GM18873 (cell line): ENCODE measurements around the gene KIF5C.
A peak's percentile ranks its signal among the peaks of the same experiment; 100 is the strongest.
"Not testable (repeated sequence)": the region's sequence is repeated elsewhere in the genome, so short reads cannot be mapped to it uniquely, and the experiment has no call there.

Experiments
- ATAC-seq: cut with Tn5 transposase; IDR thresholded peaks from one replicate; pipeline ENCODE4 v1.9.1; 2021; ENCODE audit warnings: mild to moderate bottlenecking, moderate library complexity, moderate number of reproducible peaks; ENCODE audit not compliant: unreplicated experiment, low FRiP score

KIF5C gene

DNA sequence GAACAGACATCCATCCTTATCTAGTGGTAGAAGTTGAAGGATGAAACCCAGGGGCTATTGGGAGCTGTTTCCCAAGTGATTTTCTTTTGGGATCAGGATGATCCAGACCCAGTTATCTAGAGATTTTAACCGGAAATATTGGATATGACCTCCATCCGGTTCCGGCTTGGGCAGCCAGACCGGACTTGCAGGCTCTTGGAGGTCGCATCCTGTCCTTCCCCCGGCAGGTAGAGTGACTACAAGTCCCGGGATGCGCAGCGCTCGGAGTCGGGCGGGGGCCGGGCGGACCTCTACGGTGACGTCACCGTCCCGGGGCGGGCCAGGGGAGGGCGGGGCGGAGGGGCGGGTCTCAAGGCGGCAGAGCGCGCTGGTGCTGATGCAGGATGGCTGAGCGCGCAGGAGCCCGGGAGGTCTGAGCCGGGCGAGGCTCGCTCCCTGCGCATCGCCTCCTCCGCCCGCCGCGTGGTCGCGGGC lies at the start of gene KIF5C:
Gene KIF5C, plus strand, starts transcription at position 360 of the 474 bp plus-strand sequence. CDS start 391 bp downstream, outside the sequence.
- peak; percentile 87 for ATAC-seq

GRCh38 chr2:148826791-148827190 lies 48.2 kb upstream of the KIF5C start:
- no peak for ATAC-seq

DNA sequence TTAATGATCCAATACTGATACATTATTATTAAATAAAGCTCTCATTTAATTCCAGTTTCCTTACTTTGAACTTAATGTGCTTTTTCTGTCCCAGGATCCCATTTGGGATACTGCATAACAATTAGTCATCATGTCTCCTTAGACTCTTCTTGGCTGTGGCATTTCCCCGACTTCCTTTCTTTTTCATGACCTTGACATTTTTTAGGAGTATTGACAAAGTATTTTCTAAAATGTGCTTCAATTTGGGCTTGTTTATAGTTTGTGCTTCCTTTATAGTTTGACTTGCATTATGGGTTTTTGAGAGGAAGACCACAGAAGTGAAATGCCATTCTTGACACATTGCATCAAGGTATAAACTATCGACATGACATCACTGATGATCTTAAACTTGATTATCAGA lies 46.1 kb upstream of the KIF5C start:
- ATAC-seq, result no peak

GRCh38 chr2:148829618-148830017 lies 45.4 kb upstream of the KIF5C start:
- no peak for ATAC-seq

GRCh38 chr2:148832637-148833036 lies 42.4 kb upstream of the KIF5C start:
- no peak for ATAC-seq

DNA sequence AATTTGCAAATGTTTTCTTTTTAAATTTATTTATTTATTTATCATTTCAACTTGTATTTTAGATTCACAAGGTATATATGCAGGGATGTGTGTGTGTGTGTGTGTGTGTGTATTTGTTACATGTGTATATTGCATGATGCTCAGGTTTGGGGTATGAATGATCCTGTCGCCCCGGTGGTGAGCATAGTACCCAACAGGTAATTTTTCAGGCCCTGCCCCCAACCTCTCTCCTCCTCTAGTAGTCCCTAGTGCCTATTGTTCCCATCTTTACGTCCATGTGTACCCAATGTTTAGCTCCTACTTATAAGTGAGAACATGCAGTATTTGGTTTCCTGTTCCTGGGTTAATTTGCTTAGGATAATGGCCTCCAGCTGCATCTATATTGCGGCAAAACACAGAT lies 33.0 kb upstream of the KIF5C start:
- no peak for ATAC-seq

DNA sequence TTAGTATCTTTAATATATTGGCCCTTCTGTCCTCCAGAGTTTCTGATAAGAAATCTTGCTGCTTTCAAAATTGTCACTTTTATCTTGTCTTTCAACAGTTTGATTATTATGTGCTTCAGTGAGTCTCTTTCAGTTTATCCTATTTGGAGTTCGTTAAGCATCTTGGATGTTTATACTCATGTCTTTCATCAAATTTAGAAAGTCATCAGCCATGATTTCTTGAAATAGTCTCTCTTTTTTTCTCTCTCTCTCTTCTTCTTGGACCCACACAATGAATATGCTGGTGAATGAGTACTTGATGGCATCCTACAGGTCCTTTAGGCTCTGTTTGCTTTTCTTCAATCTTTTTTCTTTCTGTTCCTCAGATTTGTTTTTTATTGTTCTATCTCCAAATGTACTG lies 26.9 kb upstream of the KIF5C start:
- ATAC-seq, result no peak

- ATAC-seq, result no peak
Observed at GRCh38 chr2:148853458-148853857, 21.6 kb upstream of the KIF5C start.

- ATAC-seq, result no peak
Observed at GRCh38 chr2:148860037-148860436, 15.0 kb upstream of the KIF5C start.

GRCh38 chr2:148861367-148861766 lies 13.7 kb upstream of the KIF5C start:
- ATAC-seq, result no peak

GRCh38 chr2:148862478-148862877 lies 12.5 kb upstream of the KIF5C start:
- not testable (repeated sequence) for ATAC-seq

- ATAC-seq, result no peak
Observed at GRCh38 chr2:148865512-148865911, 9.5 kb upstream of the KIF5C start.

DNA sequence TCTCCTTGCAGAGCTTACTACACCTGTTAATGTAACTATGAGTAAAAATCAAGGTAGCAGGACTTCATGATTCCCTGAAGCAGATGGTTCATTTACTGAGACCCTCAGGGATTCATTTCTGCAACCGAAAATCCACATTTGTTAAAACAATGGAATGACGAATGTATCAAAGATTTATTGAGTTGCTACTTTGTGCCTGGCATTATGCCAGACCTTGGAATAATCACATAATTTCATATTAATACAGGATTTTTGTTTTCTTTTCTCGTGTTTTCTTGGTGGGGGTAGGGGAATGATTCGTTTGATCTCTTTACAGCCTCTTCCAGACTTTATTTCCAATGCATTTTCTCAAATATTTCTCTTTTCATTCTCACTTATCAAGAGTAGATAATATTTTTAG lies 8.9 kb upstream of the KIF5C start:
- no peak for ATAC-seq

DNA sequence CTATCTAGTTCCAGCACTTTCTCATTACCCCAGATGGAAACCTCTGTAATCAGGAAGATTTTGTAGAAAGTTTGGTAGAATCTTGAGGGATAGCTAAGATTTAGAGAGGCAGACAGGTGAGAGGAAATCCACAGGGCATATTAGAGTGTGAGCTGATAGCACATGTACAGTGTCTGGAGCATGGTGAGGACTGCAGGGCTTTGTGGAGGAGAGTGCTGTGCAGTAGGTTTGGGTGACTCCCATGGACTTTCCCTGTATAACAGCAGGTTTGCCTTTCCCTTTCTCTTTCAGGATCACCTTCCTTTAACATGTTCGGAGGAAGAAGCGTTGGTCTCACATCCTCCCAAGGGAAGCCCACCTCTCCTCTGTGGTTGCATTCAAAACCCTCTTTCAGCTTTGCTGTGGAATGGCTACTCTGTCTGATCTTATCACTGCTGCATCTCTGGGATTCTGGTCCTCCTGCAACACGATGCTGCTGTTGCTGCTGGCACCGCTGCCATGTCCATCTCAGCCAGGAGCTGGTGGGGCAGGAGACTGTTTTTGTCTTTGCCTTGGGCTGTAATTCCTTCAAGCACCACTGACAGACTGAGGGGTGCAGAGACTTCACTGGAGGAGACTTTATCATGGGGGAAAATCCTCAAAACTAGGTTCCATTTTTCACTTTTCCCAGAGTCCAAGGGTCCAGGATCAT lies 7.8 kb upstream of the KIF5C start:
- ATAC-seq, result no peak

- ATAC-seq, result peak; percentile 26
Observed at GRCh38 chr2:148875387-148876051, 492 bp downstream of the KIF5C start.

GRCh38 chr2:148876202-148876594 lies 1.2 kb downstream of the KIF5C start:
- no peak for ATAC-seq

- ATAC-seq, result no peak
Observed at GRCh38 chr2:148876595-148877402, 1.8 kb downstream of the KIF5C start.

DNA sequence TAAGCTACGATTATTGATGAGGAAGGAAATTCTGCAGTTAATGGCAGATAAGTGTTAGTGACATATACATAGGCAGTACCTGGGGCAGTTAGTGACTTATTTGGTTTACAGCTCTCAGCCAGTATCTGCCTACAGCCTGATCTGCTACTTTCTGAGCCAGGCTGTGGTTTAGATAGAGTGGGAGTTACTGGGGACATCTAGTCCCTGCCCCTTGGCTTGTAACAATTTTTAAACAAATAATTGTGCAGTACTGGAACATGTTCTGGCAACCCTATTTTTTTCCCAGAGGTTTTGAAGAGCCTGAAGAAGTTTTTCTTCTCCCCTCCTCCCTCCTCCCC lies 2.3 kb downstream of the KIF5C start:
- no peak for ATAC-seq

DNA sequence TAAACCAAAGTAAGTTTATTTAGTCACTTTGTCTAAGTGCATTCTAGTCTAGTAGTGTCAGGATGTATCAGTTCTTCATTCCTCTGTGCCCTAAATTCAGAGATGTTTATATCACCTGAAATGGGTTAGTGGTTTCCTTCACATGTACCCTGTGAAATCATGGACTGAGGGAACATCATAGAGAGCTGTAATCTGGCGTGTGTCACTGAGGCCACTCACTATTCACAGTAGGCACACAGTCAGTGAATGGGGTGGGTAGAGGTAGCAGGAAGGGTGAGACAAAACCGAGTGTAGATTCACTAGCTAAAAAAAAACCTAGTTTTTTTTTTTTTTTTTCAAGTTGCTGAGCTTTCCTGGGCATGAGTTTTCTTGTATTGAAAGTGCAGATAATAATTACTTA lies 5.6 kb downstream of the KIF5C start:
- ATAC-seq, result no peak

DNA sequence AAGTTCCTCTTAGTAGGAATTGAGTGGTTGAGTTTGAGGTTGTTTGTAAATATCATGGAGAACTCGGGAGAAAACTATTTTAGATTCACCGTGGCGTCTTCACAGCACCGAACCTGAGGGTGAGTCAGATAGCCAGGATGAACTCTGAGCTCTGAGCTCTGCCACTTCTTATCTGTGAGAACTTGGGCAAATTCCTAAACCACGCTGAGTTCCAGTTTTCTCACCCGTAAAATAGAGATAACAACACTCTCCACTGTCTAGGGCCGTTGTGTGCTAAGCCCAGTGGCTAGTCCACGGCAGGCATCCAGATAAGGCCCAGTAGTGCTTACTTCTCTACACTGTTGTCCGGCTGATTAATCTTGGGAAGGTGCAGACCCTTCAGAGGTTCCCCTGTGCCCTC lies 7.0 kb downstream of the KIF5C start:
- no peak for ATAC-seq

GRCh38 chr2:148885209-148885608 lies 10.2 kb downstream of the KIF5C start:
- ATAC-seq, result no peak
